PFSK-1 (cell line): ENCODE measurements around the gene PALD1.

Experiments
- FOXP2 ChIP-seq: optimal IDR thresholded peaks from 2 replicates; pipeline ENCODE3; 2011; ENCODE audit warnings: borderline replicate concordance, control low read depth, inconsistent platforms; ENCODE audit not compliant: insufficient read depth; ENCODE audit errors: extremely low read length, extremely low read depth
- POLR2AphosphoS5 ChIP-seq: IDR thresholded peaks from 2 replicates; pipeline ENCODE4 v1.6.1; 2012; ENCODE audit warnings: low read depth, mild to moderate bottlenecking, control low read depth, low read length, moderate library complexity
- REST ChIP-seq, 2 experiments: IDR thresholded peaks; 2 replicates each; pipeline versions ENCODE4 v1.6.1 to v1.8.0; 2011 to 2012; ENCODE audit warnings: low read depth in 2 of 2, low read length in 2 of 2, control low read depth in 1 of 2, inconsistent platforms in 1 of 2, mild to moderate bottlenecking in 1 of 2, moderate library complexity in 1 of 2; ENCODE audit not compliant: insufficient read depth in 1 of 2
- SIN3A ChIP-seq: IDR thresholded peaks from 2 replicates; pipeline ENCODE4 v1.6.1; 2012; ENCODE audit warnings: mild to moderate bottlenecking, low read length, moderate library complexity, borderline replicate concordance; ENCODE audit not compliant: insufficient read depth
- TAF1 ChIP-seq: IDR thresholded peaks from 2 replicates; pipeline ENCODE4 v1.6.1; 2012; ENCODE audit warnings: low read length, control low read depth, borderline replicate concordance; ENCODE audit not compliant: insufficient read depth

PALD1 gene

DNA sequence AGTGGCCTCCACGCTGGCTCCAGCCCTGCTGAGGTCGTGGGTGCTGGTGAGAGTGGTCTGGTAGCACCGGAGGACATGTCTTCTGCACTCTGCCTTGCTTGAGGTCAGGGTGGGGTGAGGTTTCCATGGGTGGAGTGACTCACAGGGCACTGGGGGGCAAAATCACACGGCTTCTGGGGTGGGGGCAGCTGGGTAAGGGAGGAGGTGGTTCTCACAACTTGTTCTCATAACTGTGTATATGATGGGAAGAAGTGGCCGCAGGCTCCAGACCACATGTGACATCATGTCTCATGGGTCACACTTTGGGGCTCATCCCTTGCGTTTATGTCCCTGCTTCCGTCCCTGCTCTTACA, 124.9 kb downstream of the PALD1 start:
- TF ChIP-seq POLR2AphosphoS5 (no peak), TAF1 (no peak), REST (IDR thresholded peaks at IDR 0.05; ENCODE audit: insufficient read depth in 1 of 2, low read depth in 2 of 2, low read length in 2 of 2) (no peak), SIN3A (no peak), FOXP2 (no peak)

- no peak for TF ChIP-seq TAF1
- TF ChIP-seq FOXP2: no peak
- TF ChIP-seq REST (IDR thresholded peaks at IDR 0.05; ENCODE audit: insufficient read depth in 1 of 2, low read depth in 2 of 2, low read length in 2 of 2): no peak
- no peak for TF ChIP-seq POLR2AphosphoS5
- TF ChIP-seq SIN3A: no peak
Measured at GRCh38 chr10:70604106-70604505, 125.5 kb downstream of the PALD1 start.

DNA sequence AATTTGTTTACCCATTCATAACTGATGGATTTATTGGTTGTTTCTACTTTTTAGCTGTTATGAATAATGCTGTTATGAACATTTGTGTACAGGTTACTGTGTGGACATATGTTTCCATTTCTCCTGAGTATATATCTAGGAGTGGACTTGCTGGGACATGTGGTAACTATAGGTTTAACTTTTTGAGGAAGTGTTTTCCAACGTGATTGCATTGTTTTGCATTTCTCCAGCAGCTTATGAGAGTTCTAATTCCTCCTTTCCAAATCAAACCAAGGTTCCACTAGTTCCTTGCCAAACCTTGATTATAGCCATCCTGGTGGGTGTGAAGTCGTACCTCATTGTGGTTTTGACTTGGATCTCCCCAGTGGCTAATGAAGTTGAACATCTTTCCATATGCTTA, 126.6 kb downstream of the PALD1 start:
- no peak for TF ChIP-seq TAF1
- TF ChIP-seq POLR2AphosphoS5: no peak
- TF ChIP-seq SIN3A: no peak
- no peak for TF ChIP-seq REST (IDR thresholded peaks at IDR 0.05; ENCODE audit: insufficient read depth in 1 of 2, low read depth in 2 of 2, low read length in 2 of 2)
- TF ChIP-seq FOXP2: no peak

DNA sequence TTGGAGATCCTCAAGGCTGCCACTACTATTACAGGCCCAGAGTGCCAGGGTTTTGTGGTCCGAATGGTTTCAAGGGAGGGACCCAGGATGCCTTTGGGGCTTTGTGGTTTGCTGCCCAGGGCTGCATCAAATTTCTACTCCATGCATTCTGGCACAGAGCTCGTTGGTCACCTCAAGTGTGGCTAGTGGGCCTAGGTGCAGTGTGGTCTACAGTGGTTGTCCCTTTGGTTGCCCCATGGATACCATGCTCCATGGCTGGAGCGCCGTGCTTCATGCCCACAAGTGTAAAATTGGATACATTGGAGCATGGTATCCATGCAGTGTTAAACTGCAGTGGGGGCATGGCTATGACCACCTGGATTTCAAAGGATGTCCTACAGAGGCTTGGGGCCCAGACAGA, 129.4 kb downstream of the PALD1 start:
- TF ChIP-seq REST (IDR thresholded peaks at IDR 0.05; ENCODE audit: insufficient read depth in 1 of 2, low read depth in 2 of 2, low read length in 2 of 2): no peak
- no peak for TF ChIP-seq TAF1

GRCh38 chr10:70613941-70614340, 135.4 kb downstream of the PALD1 start:
- no peak for TF ChIP-seq POLR2AphosphoS5
- no peak for TF ChIP-seq REST (IDR thresholded peaks at IDR 0.05; ENCODE audit: insufficient read depth in 1 of 2, low read depth in 2 of 2, low read length in 2 of 2)
- TF ChIP-seq SIN3A: no peak
- TF ChIP-seq TAF1: no peak
- no peak for TF ChIP-seq FOXP2
